Panc1 (cell line): ENCODE measurements around the gene CCBE1.

Source experiments
- POLR2AphosphoS5 ChIP-seq: IDR thresholded peaks from 2 replicates; pipeline ENCODE4 v1.6.1; 2012; ENCODE audit warnings: mild to moderate bottlenecking, low read depth, low read length, moderate library complexity
- TCF7L2 ChIP-seq: IDR thresholded peaks from 2 replicates; pipeline ENCODE4 v1.6.1; 2011; ENCODE audit warnings: mild to moderate bottlenecking, low read depth, low read length, inconsistent platforms
- TF ChIP-seq, protein P1 (sequence below): fragments of 450-650 bp; IDR thresholded peaks from 2 replicates; pipeline ENCODE4 v1.5.1; 2017; ENCODE audit warnings: mild to moderate bottlenecking
- TF ChIP-seq, protein P2 (sequence below), 2 experiments: IDR thresholded peaks; 2 replicates each; pipeline ENCODE4 v1.6.1; 2011 to 2012; ENCODE audit warnings: low read depth in 2 of 2, control low read depth in 1 of 2, low read length in 1 of 2, mild to moderate bottlenecking in 1 of 2, moderate library complexity in 1 of 2; ENCODE audit not compliant: insufficient read depth in 1 of 2

DNA sequence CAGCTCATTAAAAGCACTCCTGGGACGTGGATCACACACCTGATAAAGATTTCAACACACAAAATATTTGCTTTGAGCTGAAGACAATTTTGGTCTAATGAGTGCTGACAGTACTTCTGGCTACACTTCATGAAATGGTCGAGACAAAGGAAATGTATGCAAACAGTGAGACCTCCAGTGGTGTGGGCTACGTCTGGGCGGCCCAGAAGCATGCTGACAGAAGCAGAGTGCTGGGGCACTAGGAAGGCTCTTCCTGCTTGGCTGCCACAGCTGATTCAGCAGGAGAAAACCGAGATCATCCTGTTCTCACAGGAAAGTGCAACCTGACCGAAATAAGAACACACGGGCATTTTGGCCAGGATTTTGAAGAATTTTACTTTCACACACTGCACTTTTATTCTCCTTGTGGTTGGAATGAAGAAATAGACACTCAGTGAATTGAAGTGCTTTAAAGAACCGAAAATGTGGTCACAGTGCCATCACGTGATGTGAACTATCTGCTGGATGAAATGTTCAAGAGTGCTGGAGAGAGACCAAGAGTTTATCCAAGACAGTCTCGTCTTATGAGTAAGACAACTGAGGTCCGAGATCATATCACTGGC lies 149.5 kb downstream of the CCBE1 start:
- TF ChIP-seq POLR2AphosphoS5 (no peak), TCF7L2 (no peak)
- TF ChIP-seq, protein P1, sequence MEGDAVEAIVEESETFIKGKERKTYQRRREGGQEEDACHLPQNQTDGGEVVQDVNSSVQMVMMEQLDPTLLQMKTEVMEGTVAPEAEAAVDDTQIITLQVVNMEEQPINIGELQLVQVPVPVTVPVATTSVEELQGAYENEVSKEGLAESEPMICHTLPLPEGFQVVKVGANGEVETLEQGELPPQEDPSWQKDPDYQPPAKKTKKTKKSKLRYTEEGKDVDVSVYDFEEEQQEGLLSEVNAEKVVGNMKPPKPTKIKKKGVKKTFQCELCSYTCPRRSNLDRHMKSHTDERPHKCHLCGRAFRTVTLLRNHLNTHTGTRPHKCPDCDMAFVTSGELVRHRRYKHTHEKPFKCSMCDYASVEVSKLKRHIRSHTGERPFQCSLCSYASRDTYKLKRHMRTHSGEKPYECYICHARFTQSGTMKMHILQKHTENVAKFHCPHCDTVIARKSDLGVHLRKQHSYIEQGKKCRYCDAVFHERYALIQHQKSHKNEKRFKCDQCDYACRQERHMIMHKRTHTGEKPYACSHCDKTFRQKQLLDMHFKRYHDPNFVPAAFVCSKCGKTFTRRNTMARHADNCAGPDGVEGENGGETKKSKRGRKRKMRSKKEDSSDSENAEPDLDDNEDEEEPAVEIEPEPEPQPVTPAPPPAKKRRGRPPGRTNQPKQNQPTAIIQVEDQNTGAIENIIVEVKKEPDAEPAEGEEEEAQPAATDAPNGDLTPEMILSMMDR, result no peak
- TF ChIP-seq, protein P2, sequence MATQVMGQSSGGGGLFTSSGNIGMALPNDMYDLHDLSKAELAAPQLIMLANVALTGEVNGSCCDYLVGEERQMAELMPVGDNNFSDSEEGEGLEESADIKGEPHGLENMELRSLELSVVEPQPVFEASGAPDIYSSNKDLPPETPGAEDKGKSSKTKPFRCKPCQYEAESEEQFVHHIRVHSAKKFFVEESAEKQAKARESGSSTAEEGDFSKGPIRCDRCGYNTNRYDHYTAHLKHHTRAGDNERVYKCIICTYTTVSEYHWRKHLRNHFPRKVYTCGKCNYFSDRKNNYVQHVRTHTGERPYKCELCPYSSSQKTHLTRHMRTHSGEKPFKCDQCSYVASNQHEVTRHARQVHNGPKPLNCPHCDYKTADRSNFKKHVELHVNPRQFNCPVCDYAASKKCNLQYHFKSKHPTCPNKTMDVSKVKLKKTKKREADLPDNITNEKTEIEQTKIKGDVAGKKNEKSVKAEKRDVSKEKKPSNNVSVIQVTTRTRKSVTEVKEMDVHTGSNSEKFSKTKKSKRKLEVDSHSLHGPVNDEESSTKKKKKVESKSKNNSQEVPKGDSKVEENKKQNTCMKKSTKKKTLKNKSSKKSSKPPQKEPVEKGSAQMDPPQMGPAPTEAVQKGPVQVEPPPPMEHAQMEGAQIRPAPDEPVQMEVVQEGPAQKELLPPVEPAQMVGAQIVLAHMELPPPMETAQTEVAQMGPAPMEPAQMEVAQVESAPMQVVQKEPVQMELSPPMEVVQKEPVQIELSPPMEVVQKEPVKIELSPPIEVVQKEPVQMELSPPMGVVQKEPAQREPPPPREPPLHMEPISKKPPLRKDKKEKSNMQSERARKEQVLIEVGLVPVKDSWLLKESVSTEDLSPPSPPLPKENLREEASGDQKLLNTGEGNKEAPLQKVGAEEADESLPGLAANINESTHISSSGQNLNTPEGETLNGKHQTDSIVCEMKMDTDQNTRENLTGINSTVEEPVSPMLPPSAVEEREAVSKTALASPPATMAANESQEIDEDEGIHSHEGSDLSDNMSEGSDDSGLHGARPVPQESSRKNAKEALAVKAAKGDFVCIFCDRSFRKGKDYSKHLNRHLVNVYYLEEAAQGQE (IDR thresholded peaks at IDR 0.05; ENCODE audit: insufficient read depth in 1 of 2, low read depth in 2 of 2, low read length in 1 of 2), result no peak
